Thyroid gland (tissue), 4 donors: ENCODE results near the gene CD83. TPM values are rescaled to one million over a fixed set of nuclear protein-coding genes. Genes with fewer than 3 reads are reported as not detected.

Experiments
- DNase-seq, 2 donors: peaks; one replicate each; pipeline ENCODE4 v3.0.0-alpha.2; 2019
- H3K27ac ChIP-seq, 3 donors: fragments of 200-600 bp; sonication (generic); 1 replicate in 2 of 3; 2 replicates in 1 of 3; pipeline ENCODE4 v1.5.1; 2016 to 2019; ENCODE audit warnings: mild to moderate bottlenecking in 1 of 3, moderate library complexity in 1 of 3
- H3K27me3 ChIP-seq: fragments of 200-600 bp; sonication (generic); one replicate; pipeline ENCODE4 v1.5.1; 2019
- H3K36me3 ChIP-seq, 2 donors: fragments of 200-600 bp; sonication (generic); one replicate each; pipeline ENCODE4 v1.5.1; 2016 to 2019
- H3K4me1 ChIP-seq, 2 donors: fragments of 200-600 bp; sonication (generic); one replicate each; pipeline ENCODE4 v1.5.1; 2017 to 2019
- H3K4me3 ChIP-seq, 3 donors: fragments of 200-600 bp; sonication (generic); replicated peaks in 1 of 3; 1 replicate in 2 of 3; 2 replicates in 1 of 3; pipeline ENCODE4 v1.5.1; 2016; ENCODE audit warnings: mild to moderate bottlenecking in 1 of 3
- H3K9me3 ChIP-seq: fragments of 200-600 bp; sonication (generic); one replicate; pipeline ENCODE4 v1.5.1; 2017
- POLR2A ChIP-seq, 2 donors: fragments of 450-650 bp; IDR thresholded peaks; one replicate each; pipeline ENCODE4 v1.6.1; 2017; ENCODE audit warnings: antibody characterized with exemption in 2 of 2, mild to moderate bottlenecking in 2 of 2, moderate library complexity in 1 of 2
- WGBS, 2 donors: methylation state at CpG; one replicate each; pipeline ENCODE4 v1.1.5; 2017; 5-methylcytosine and 5-hydroxymethylcytosine counted together
- intact Hi-C: fragments of 100-400 bp; cut with DNase I; formaldehyde crosslinking; loops from one replicate; pipeline ENCODE4 v1.15.1; 2023
- total RNA-seq, 4 donors: library from RNA; depleted of rRNA; stranded (reverse); fragments of >200 nt; gene quantifications; one replicate each; pipeline ENCODE4 v1.2.3, GENCODE V29; 2016
- TF ChIP-seq, protein P1 (sequence below), 6 experiments: fragments of 200-600 bp in 3 of 6; fragments of 450-650 bp in 3 of 6; sonication (generic) in 3 of 6; IDR thresholded peaks; one replicate each; pipeline ENCODE4 v1.5.1; 2016 to 2019; ENCODE audit warnings: antibody characterized with exemption in 6 of 6, mild to moderate bottlenecking in 2 of 6, inconsistent platforms in 1 of 6, moderate library complexity in 1 of 6

The CD83 gene
- total RNA-seq, 4 donors from 2014 or later = 3.0 to 4.7 (median 3.4) TPM

DNA sequence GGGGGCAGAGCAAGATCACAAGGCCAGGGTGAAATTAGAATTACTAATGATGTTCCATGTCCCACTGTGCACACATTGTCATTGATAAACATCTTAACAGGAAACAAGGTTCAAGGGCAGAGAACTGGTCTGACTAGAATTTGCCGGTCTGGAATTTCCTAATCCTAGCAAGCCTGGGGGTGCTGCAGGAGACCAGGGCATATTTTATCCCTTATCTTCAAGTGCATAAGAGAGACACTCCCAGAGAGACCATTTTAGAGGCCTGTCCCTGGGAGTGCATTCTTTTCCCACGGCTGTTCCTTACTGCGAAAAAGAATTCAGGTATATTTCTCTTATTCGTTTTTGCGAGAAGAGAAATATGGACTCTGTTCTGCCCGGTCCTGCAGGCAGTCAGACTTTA is 41.5 kb downstream of the CD83 start:
- 87 to 88% methylated on average over 6 of the region's 6 CpGs for WGBS, 2 donors
- no peak for DNase-seq
- intact Hi-C loops = no loop called here
- Histone ChIP-seq H3K27me3 (no peaks in the 10 kb centered on the region), H3K4me1 (no peaks in the 10 kb centered on the region), H3K36me3 (no peaks in the 10 kb centered on the region), H3K4me3 (no peak overlapping the region), H3K9me3 (no peaks in the 10 kb centered on the region), H3K27ac (no peak overlapping the region)
- TF ChIP-seq, protein P1, sequence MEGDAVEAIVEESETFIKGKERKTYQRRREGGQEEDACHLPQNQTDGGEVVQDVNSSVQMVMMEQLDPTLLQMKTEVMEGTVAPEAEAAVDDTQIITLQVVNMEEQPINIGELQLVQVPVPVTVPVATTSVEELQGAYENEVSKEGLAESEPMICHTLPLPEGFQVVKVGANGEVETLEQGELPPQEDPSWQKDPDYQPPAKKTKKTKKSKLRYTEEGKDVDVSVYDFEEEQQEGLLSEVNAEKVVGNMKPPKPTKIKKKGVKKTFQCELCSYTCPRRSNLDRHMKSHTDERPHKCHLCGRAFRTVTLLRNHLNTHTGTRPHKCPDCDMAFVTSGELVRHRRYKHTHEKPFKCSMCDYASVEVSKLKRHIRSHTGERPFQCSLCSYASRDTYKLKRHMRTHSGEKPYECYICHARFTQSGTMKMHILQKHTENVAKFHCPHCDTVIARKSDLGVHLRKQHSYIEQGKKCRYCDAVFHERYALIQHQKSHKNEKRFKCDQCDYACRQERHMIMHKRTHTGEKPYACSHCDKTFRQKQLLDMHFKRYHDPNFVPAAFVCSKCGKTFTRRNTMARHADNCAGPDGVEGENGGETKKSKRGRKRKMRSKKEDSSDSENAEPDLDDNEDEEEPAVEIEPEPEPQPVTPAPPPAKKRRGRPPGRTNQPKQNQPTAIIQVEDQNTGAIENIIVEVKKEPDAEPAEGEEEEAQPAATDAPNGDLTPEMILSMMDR (IDR thresholded peaks at IDR 0.05) = no peak
- TF ChIP-seq POLR2A (IDR thresholded peaks at IDR 0.05) = no peak

GRCh38 chr6:14162826-14163225 is 45.3 kb downstream of the CD83 start:
- Histone ChIP-seq H3K4me3 (no peak overlapping the region), H3K27me3 (no peaks in the 10 kb centered on the region), H3K4me1 (no peaks in the 10 kb centered on the region), H3K36me3 (no peaks in the 10 kb centered on the region), H3K27ac (no peak overlapping the region), H3K9me3 (no peaks in the 10 kb centered on the region)
- WGBS, 2 donors = 97% methylated on average over 2 of the region's 2 CpGs
- TF ChIP-seq, protein P1 (IDR thresholded peaks at IDR 0.05) = no peak
- TF ChIP-seq POLR2A (IDR thresholded peaks at IDR 0.05) = no peak
- no peak for DNase-seq
- intact Hi-C loops = no loop called here

GRCh38 chr6:14165091-14165490 is 47.5 kb downstream of the CD83 start:
- Histone ChIP-seq H3K4me1 (no peaks in the 10 kb centered on the region), H3K36me3 (no peaks in the 10 kb centered on the region), H3K4me3 (no peak overlapping the region), H3K9me3 (no peaks in the 10 kb centered on the region), H3K27ac (no peak overlapping the region), H3K27me3 (no peaks in the 10 kb centered on the region)
- WGBS, 2 donors = 85 to 87% methylated on average over 2 of the region's 2 CpGs
- intact Hi-C loops = no loop called here
- TF ChIP-seq, protein P1 (IDR thresholded peaks at IDR 0.05) = no peak
- no peak for TF ChIP-seq POLR2A (IDR thresholded peaks at IDR 0.05)
- DNase-seq = no peak

DNA sequence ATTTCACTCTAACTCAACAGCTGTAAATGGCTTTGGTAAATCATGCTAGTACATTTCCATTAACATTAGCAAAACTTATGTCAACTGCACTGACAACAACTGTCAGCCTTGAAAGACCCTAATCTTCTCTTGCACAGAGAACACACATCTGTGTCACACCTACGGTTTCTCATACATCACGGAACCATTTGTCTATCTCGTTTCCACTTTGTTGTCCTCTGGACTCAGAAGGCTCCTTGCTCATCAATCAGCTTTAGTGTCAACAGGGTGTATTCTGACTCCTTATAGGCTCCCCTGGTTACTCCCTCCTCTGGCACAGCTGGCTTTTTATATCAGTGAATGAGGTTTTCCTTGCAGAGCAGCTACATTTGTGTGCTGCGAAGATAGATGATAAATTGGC is 49.3 kb downstream of the CD83 start:
- no peak overlapping the region for H3K4me3 ChIP-seq
- H3K36me3 ChIP-seq = no peaks in the 10 kb centered on the region
- H3K9me3 ChIP-seq = no peaks in the 10 kb centered on the region
- DNase-seq = no peak
- TF ChIP-seq POLR2A (IDR thresholded peaks at IDR 0.05) = no peak
- TF ChIP-seq, protein P1 (IDR thresholded peaks at IDR 0.05) = no peak
- no peaks in the 10 kb centered on the region for H3K4me1 ChIP-seq
- no peak overlapping the region for H3K27ac ChIP-seq
- no peaks in the 10 kb centered on the region for H3K27me3 ChIP-seq
- WGBS, 2 donors = 91 to 95% methylated on average over 4 of the region's 4 CpGs
- intact Hi-C loops = no loop called here

DNA sequence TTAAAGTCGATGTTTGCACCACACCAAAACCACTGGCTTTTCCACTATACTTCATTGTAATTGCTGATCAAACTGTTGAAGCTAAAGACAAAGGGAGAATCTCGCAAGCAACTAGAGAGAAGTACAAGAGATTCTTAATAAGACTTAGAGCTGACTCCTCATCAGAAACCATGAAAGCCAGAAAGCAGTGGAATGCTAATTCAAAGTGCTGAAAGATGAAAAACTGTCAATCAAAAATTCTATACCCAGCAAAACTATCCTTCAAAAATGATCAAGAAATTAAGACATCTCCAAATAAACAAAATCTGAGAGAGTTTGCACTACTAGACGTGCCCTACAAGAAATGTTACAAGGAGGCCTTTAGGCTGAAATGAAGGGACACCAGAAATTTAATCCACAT is 52.6 kb downstream of the CD83 start:
- DNase-seq = no peak
- intact Hi-C loops = no loop called here
- Histone ChIP-seq H3K4me3 (no peak overlapping the region), H3K4me1 (no peaks in the 10 kb centered on the region), H3K36me3 (no peaks in the 10 kb centered on the region), H3K27me3 (no peaks in the 10 kb centered on the region), H3K27ac (no peak overlapping the region), H3K9me3 (no peaks in the 10 kb centered on the region)
- TF ChIP-seq POLR2A (IDR thresholded peaks at IDR 0.05) = no peak
- TF ChIP-seq, protein P1 (IDR thresholded peaks at IDR 0.05) = no peak
- WGBS, 2 donors = 90 to 91% methylated on average over 3 of the region's 3 CpGs
